A673 (cell line): ENCODE data around the gene CCDC148. TPM values are rescaled to one million over a fixed set of nuclear protein-coding genes. Genes with fewer than 3 reads are reported as not detected.

ENCODE experiments used
- BruUV-seq: library from RNA; stranded (reverse); fragments of 400-500 nt; replicated peaks from 2 replicates; lab custom pipeline; 2021; lab: Mats Ljungman, UMichigan
- CTCF ChIA-PET: fragments of 300-600 bp; sonication (Branson Sonifier 250); formaldehyde crosslinking; loops from one replicate; lab custom pipeline; 2022; ENCODE audit warnings: antibody characterized with exemption; lab: Charles Lee
- POLR2A ChIA-PET: fragments of 300-600 bp; sonication (Branson Sonifier 250); formaldehyde crosslinking; loops from one replicate; lab custom pipeline; 2022; ENCODE audit warnings: antibody characterized with exemption; ENCODE audit not compliant: low non-redundant PET; lab: Charles Lee
- DNase-seq: peaks from one replicate; pipeline ENCODE4 v3.0.0-alpha.2; 2015; ENCODE audit warnings: low spot score
- H3K27ac ChIP-seq: fragments of 200-600 bp; sonication (generic); 2 replicates; pipeline ENCODE4 v1.5.1; 2016; ENCODE audit warnings: mixed run types, low read depth, mild to moderate bottlenecking, mixed read lengths, antibody characterized with exemption, low read length; ENCODE audit not compliant: poor library complexity, severe bottlenecking
- H3K27me3 ChIP-seq: fragments of 200-600 bp; sonication (generic); replicated peaks from 2 replicates; pipeline ENCODE4 v1.6.1; 2017; ENCODE audit warnings: mixed run types, low read depth, mild to moderate bottlenecking, mixed read lengths, antibody characterized with exemption, low read length; ENCODE audit not compliant: insufficient read depth, poor library complexity
- H3K36me3 ChIP-seq: fragments of 200-600 bp; sonication (generic); 2 replicates; pipeline ENCODE4 v1.6.1; 2016; ENCODE audit warnings: mixed run types, mild to moderate bottlenecking, mixed read lengths, antibody characterized with exemption, low read length; ENCODE audit not compliant: insufficient read depth, poor library complexity, severe bottlenecking
- H3K4me1 ChIP-seq: fragments of 200-600 bp; sonication (generic); 2 replicates; pipeline ENCODE4 v1.6.1; 2017; ENCODE audit warnings: mixed run types, mild to moderate bottlenecking, mixed read lengths, antibody characterized with exemption, low read length; ENCODE audit not compliant: insufficient read depth, poor library complexity, severe bottlenecking
- H3K4me3 ChIP-seq: fragments of 200-600 bp; sonication (generic); 2 replicates; pipeline ENCODE4 v1.5.1; 2016; ENCODE audit warnings: low read depth, mixed run types, mild to moderate bottlenecking, mixed read lengths, low read length; ENCODE audit not compliant: poor library complexity, severe bottlenecking
- H3K9me3 ChIP-seq: fragments of 200-600 bp; sonication (generic); 2 replicates; pipeline ENCODE4 v1.6.1; 2016; ENCODE audit warnings: mixed run types, low read depth, mild to moderate bottlenecking, mixed read lengths, antibody characterized with exemption, low read length; ENCODE audit not compliant: poor library complexity, severe bottlenecking
- CTCF ChIP-seq: fragments of 300-800, 200-600 bp; sonication (generic); conservative IDR thresholded peaks from 2 replicates; pipeline ENCODE4 v1.5.1; 2017; ENCODE audit warnings: low read depth, mild to moderate bottlenecking, antibody characterized with exemption, low read length, moderate library complexity, mixed read lengths
- EZH2 ChIP-seq: fragments of 200-600 bp; sonication (generic); IDR thresholded peaks from 2 replicates; pipeline ENCODE4 v1.6.1; 2017; ENCODE audit warnings: borderline replicate concordance, low read depth, mild to moderate bottlenecking, mixed read lengths, antibody characterized with exemption, low read length; ENCODE audit not compliant: poor library complexity, severe bottlenecking
- intact Hi-C: fragments of 100-400 bp; cut with micrococcal nuclease; formaldehyde crosslinking; loops from one replicate; pipeline ENCODE4 v1.10.0; 2022; ENCODE audit not compliant: unreplicated experiment
- total RNA-seq: library from RNA; stranded (reverse); gene quantifications from 2 replicates; pipeline ENCODE4 v1.2.3, GENCODE V29; 2021

CCDC148 gene
- total RNA-seq, 1 experiment from 2014 or later, result 0.90 TPM

- Histone ChIP-seq H3K4me1 (peaks cover 5% of the 10 kb centered on the region), H3K27ac (no peak overlapping the region), H3K36me3 (no peaks in the 10 kb centered on the region), H3K27me3 (no peaks in the 10 kb centered on the region), H3K4me3 (no peak overlapping the region), H3K9me3 (no peaks in the 10 kb centered on the region)
- no TSS peak for BruUV-seq
- TF ChIP-seq CTCF (no peak), EZH2 (no peak)
- DNase-seq, result no peak
- CTCF ChIA-PET, result no interaction called here
- intact Hi-C loops, result no loop called here
- POLR2A ChIA-PET, result no interaction called here
Measured at GRCh38 chr2:158212301-158212700, 244.3 kb downstream of the CCDC148 start.

GRCh38 chr2:158211502-158211901 lies 245.1 kb downstream of the CCDC148 start:
- H3K27ac ChIP-seq, result no peak overlapping the region
- ChIA-PET POLR2A (no interaction called here), CTCF (no interaction called here)
- H3K9me3 ChIP-seq, result no peaks in the 10 kb centered on the region
- intact Hi-C loops, result no loop called here
- peaks cover 5% of the 10 kb centered on the region for H3K4me1 ChIP-seq
- DNase-seq, result no peak
- TF ChIP-seq EZH2 (no peak), CTCF (no peak)
- no peak overlapping the region for H3K4me3 ChIP-seq
- BruUV-seq, result no TSS peak
- H3K36me3 ChIP-seq, result no peaks in the 10 kb centered on the region
- no peaks in the 10 kb centered on the region for H3K27me3 ChIP-seq

GRCh38 chr2:158207354-158207753 lies 249.2 kb downstream of the CCDC148 start:
- ChIA-PET POLR2A (no interaction called here), CTCF (no interaction called here)
- Histone ChIP-seq H3K27ac (no peak overlapping the region), H3K4me3 (no peak overlapping the region), H3K27me3 (no peaks in the 10 kb centered on the region), H3K36me3 (no peaks in the 10 kb centered on the region), H3K4me1 (no peaks in the 10 kb centered on the region), H3K9me3 (no peaks in the 10 kb centered on the region)
- intact Hi-C loops, result no loop called here
- DNase-seq, result no peak
- TF ChIP-seq CTCF (no peak), EZH2 (no peak)
- no TSS peak for BruUV-seq
